Measurements from ENCODE around the gene HSF2. TPM values are rescaled to one million over a fixed set of nuclear protein-coding genes. Genes with fewer than 3 reads are reported as not detected.

HSF2 gene
- total RNA-seq, 6 experiments from 2014 or later, result 7.0 to 10.9 (median 9.2) TPM

- Mint-ChIP-seq H3K27me3 (ENCODE audit: insufficient read depth) (no peaks in the 10 kb centered on the region), H3K36me3 (ENCODE audit: low read depth) (no peaks in the 10 kb centered on the region), H3K27ac (no peak overlapping the region), H3K4me1 (ENCODE audit: low read depth) (no peaks in the 10 kb centered on the region), H3K9me3 (no peaks in the 10 kb centered on the region), H3K4me3 (no peak overlapping the region)
- TF ChIP-seq CTCF (IDR thresholded peaks at IDR 0.05), result no peak
- DNase-seq, result no peak
Measured at GRCh38 chr6:122482750-122483080, 83.3 kb downstream of the HSF2 start.

Other genes starting within 250 kb of the HSF2 start
- gene SERINC1, start 72.2 kb downstream of the HSF2 start, total RNA-seq (2021; fragmentation: NEBNext Ultra II Directional; extraction: Animal tissue kit (Norgen Biotek cat#: 25700)), result 100 to 1,000 TPM; 161 to 215 (median 179) TPM
- gene PKIB, start 210.8 kb downstream of the HSF2 start, total RNA-seq (2021; fragmentation: NEBNext Ultra II Directional; extraction: Animal tissue kit (Norgen Biotek cat#: 25700)), result under 1 TPM in 1 of 6 experiments, not detected in 5; 0.22 TPM